Endodermal cell (in vitro differentiated cells): ENCODE measurements around the gene TRIM45. TPM values are rescaled to one million over a fixed set of nuclear protein-coding genes. Genes with fewer than 3 reads are reported as not detected.

Source experiments
- DNase-seq: peaks from one replicate; pipeline ENCODE4 v3.0.0-alpha.2; 2017
- H3K27ac ChIP-seq: 2 replicates; pipeline ENCODE4 v1.5.1; 2013; ENCODE audit warnings: mild to moderate bottlenecking, low read depth, low read length, moderate library complexity
- H3K27me3 ChIP-seq: 2 replicates; pipeline ENCODE4 v1.6.1; 2013; ENCODE audit warnings: mild to moderate bottlenecking, low read length, moderate library complexity; ENCODE audit not compliant: insufficient read depth, control insufficient read depth, poor library complexity, severe bottlenecking
- H3K36me3 ChIP-seq: 2 replicates; pipeline ENCODE4 v1.7.0; 2013; ENCODE audit warnings: mild to moderate bottlenecking, low read length, moderate library complexity; ENCODE audit not compliant: control insufficient read depth, insufficient read depth
- H3K4me1 ChIP-seq: one replicate; pipeline ENCODE4 v1.7.0; 2013; ENCODE audit warnings: low read length; ENCODE audit not compliant: control insufficient read depth, insufficient read depth
- H3K4me3 ChIP-seq: 2 replicates; pipeline ENCODE4 v1.5.1; 2013; ENCODE audit warnings: mild to moderate bottlenecking, low read length, moderate library complexity
- H3K9ac ChIP-seq: 2 replicates; pipeline ENCODE4 v1.6.1; 2013; ENCODE audit warnings: mild to moderate bottlenecking, low read length, moderate library complexity; ENCODE audit not compliant: poor library complexity, severe bottlenecking; ENCODE audit errors: extremely low read depth
- H3K9me3 ChIP-seq: 2 replicates; pipeline ENCODE4 v1.6.1; 2013; ENCODE audit warnings: mild to moderate bottlenecking, low read length, moderate library complexity; ENCODE audit not compliant: control insufficient read depth
- H3K27ac Mint-ChIP-seq: 2 replicates; pipeline ENCODE4 v1.8.0; 2020; ENCODE audit warnings: mixed read lengths
- H3K27me3 Mint-ChIP-seq: 2 replicates; pipeline ENCODE4 v1.8.0; 2021; ENCODE audit warnings: mild to moderate bottlenecking, mixed read lengths; ENCODE audit not compliant: insufficient read depth
- H3K36me3 Mint-ChIP-seq: 2 replicates; pipeline ENCODE4 v1.8.0; 2020; ENCODE audit warnings: low read depth, mixed read lengths
- H3K4me1 Mint-ChIP-seq: 2 replicates; pipeline ENCODE4 v1.8.0; 2020; ENCODE audit warnings: mixed read lengths
- H3K4me3 Mint-ChIP-seq: 2 replicates; pipeline ENCODE4 v1.8.0; 2020; ENCODE audit warnings: mild to moderate bottlenecking, moderate library complexity, mixed read lengths
- H3K9me3 Mint-ChIP-seq: 2 replicates; pipeline ENCODE4 v1.8.0; 2020; ENCODE audit warnings: mild to moderate bottlenecking, mixed read lengths
- CTCF ChIP-seq: fragments of 200-600 bp; sonication (generic); conservative IDR thresholded peaks from 2 replicates; pipeline ENCODE4 v1.5.0; 2021; ENCODE audit warnings: antibody characterized with exemption, mild to moderate bottlenecking
- WGBS, 2 experiments: methylation state at CpG; one replicate each; pipeline versions ENCODE4 v1.1.5 to v1.1.7; 2013; ENCODE audit warnings: missing lambda C conversion rate in 2 of 2, mixed read lengths in 1 of 2; ENCODE audit not compliant: insufficient coverage in 1 of 2, insufficient read length in 1 of 2; 5-methylcytosine and 5-hydroxymethylcytosine counted together
- total RNA-seq, 2 donors: library from RNA; stranded (reverse); fragmentation: NEBNext Ultra II Directional in 1 of 2; extraction: Animal tissue kit (Norgen Biotek cat#: 25700) in 1 of 2; gene quantifications; 2 replicates in 1 of 2; 3 replicates in 1 of 2; pipeline ENCODE4 v1.2.1, GENCODE V29; 2021

Gene TRIM45
- total RNA-seq, 2 donors from 2014 or later: 13.4 to 16.5 TPM

GRCh38 chr1:117098287-117098890 is 23.2 kb downstream of the TRIM45 start:
- no peak overlapping the region for H3K27ac ChIP-seq
- peaks cover 69% of the 10 kb centered on the region for H3K36me3 Mint-ChIP-seq

GRCh38 chr1:117097443-117097842 is 24.1 kb downstream of the TRIM45 start:
- H3K27ac ChIP-seq: no peak overlapping the region
- H3K27ac Mint-ChIP-seq: no peak overlapping the region
- no peaks in the 10 kb centered on the region for H3K9me3 ChIP-seq

More at GRCh38 chr1:117098287-117098890, 23.2 kb downstream of the TRIM45 start:
- Histone ChIP-seq H3K27me3 (no peaks in the 10 kb centered on the region), H3K9ac (no peak overlapping the region), H3K4me1 (no peaks in the 10 kb centered on the region), H3K4me3 (no peak overlapping the region), H3K9me3 (no peaks in the 10 kb centered on the region), H3K36me3 (peaks cover 83% of the 10 kb centered on the region)
- H3K4me1 Mint-ChIP-seq: no peaks in the 10 kb centered on the region
- H3K27me3 Mint-ChIP-seq: no peaks in the 10 kb centered on the region
- H3K9me3 Mint-ChIP-seq: no peaks in the 10 kb centered on the region
- H3K27ac Mint-ChIP-seq: no peak overlapping the region
- no peak overlapping the region for H3K4me3 Mint-ChIP-seq
- TF ChIP-seq CTCF: no peak
- WGBS, 2 experiments: 94 to 100% methylated on average over 2 to 4 of the region's 4 CpGs
- DNase-seq: no peak

GRCh38 chr1:117096951-117097408 is 24.6 kb downstream of the TRIM45 start:
- no peak for DNase-seq
- no peaks in the 10 kb centered on the region for H3K9me3 Mint-ChIP-seq
- peaks cover 4% of the 10 kb centered on the region for H3K4me1 Mint-ChIP-seq
- Histone ChIP-seq H3K9ac (no peak overlapping the region), H3K4me1 (no peaks in the 10 kb centered on the region), H3K9me3 (no peaks in the 10 kb centered on the region), H3K36me3 (peaks cover 88% of the 10 kb centered on the region), H3K27ac (no peak overlapping the region), H3K27me3 (no peaks in the 10 kb centered on the region), H3K4me3 (no peak overlapping the region)
- H3K4me3 Mint-ChIP-seq: no peak overlapping the region
- no peak overlapping the region for H3K27ac Mint-ChIP-seq
- H3K36me3 Mint-ChIP-seq: peaks cover 68% of the 10 kb centered on the region
- no peak for TF ChIP-seq CTCF
- H3K27me3 Mint-ChIP-seq: no peaks in the 10 kb centered on the region
- 85 to 97% methylated on average over 2 to 3 of the region's 3 CpGs for WGBS, 2 experiments

More at GRCh38 chr1:117097443-117097842, 24.1 kb downstream of the TRIM45 start:
- no peaks in the 10 kb centered on the region for H3K9me3 Mint-ChIP-seq
- Histone ChIP-seq H3K4me1 (no peaks in the 10 kb centered on the region), H3K9ac (no peak overlapping the region), H3K27me3 (no peaks in the 10 kb centered on the region), H3K4me3 (no peak overlapping the region), H3K36me3 (peaks cover 88% of the 10 kb centered on the region)
- H3K27me3 Mint-ChIP-seq: no peaks in the 10 kb centered on the region
- no peak overlapping the region for H3K4me3 Mint-ChIP-seq
- peaks cover 70% of the 10 kb centered on the region for H3K36me3 Mint-ChIP-seq
- 91 to 94% methylated on average over 4 of the region's 4 CpGs for WGBS, 2 experiments
- no peak for DNase-seq
- no peak for TF ChIP-seq CTCF
- H3K4me1 Mint-ChIP-seq: peaks cover 4% of the 10 kb centered on the region
